Liver (tissue), 9 donors: ENCODE data around the gene SMC6. TPM values are rescaled to one million over a fixed set of nuclear protein-coding genes. Genes with fewer than 3 reads are reported as not detected.

Source experiments
- DNase-seq: peaks from one replicate; pipeline ENCODE4 v3.0.0-alpha.2; 2017; ENCODE audit warnings: low spot score
- H3K27ac ChIP-seq, 2 donors: one replicate each; pipeline ENCODE4 v1.7.0; 2013; ENCODE audit warnings: inconsistent platforms in 2 of 2, low read length in 2 of 2, control low read depth in 1 of 2, low read depth in 1 of 2, mild to moderate bottlenecking in 1 of 2
- H3K27me3 ChIP-seq, 4 donors: one replicate each; pipeline versions ENCODE4 v1.6.1 to v1.7.0; 2013; ENCODE audit warnings: low read length in 3 of 4, inconsistent platforms in 1 of 4, mild to moderate bottlenecking in 1 of 4, moderate library complexity in 1 of 4; ENCODE audit not compliant: control insufficient read depth in 4 of 4, insufficient read depth in 4 of 4
- H3K36me3 ChIP-seq, 4 donors: one replicate each; pipeline versions ENCODE4 v1.6.1 to v1.7.0; 2013; ENCODE audit warnings: low read length in 3 of 4, mild to moderate bottlenecking in 3 of 4, low read depth in 1 of 4, moderate library complexity in 1 of 4; ENCODE audit not compliant: control insufficient read depth in 4 of 4, insufficient read depth in 3 of 4
- H3K4me1 ChIP-seq, 4 donors: one replicate each; pipeline versions ENCODE4 v1.6.1 to v1.7.0; 2013; ENCODE audit warnings: low read length in 3 of 4, mild to moderate bottlenecking in 3 of 4, moderate library complexity in 1 of 4; ENCODE audit not compliant: control insufficient read depth in 4 of 4, insufficient read depth in 4 of 4
- H3K4me3 ChIP-seq, 3 donors: one replicate each; pipeline versions ENCODE4 v1.6.1 to v1.7.0; 2013; ENCODE audit warnings: low read length in 3 of 3, control low read depth in 1 of 3, low read depth in 1 of 3, mild to moderate bottlenecking in 1 of 3
- H3K9ac ChIP-seq, 2 donors: one replicate each; pipeline ENCODE4 v1.7.0; 2013; ENCODE audit warnings: low read length in 2 of 2, mild to moderate bottlenecking in 2 of 2, moderate library complexity in 2 of 2, control low read depth in 1 of 2, low read depth in 1 of 2
- H3K9me3 ChIP-seq, 4 donors: one replicate each; pipeline versions ENCODE4 v1.6.1 to v1.7.0; 2013; ENCODE audit warnings: low read length in 3 of 4; ENCODE audit not compliant: control insufficient read depth in 4 of 4
- EGR1 ChIP-seq, 2 donors: IDR thresholded peaks; 2 replicates each; pipeline ENCODE4 v1.6.1; 2016 to 2018; ENCODE audit warnings: antibody characterized with exemption in 2 of 2, low read depth in 2 of 2
- FOXA1 ChIP-seq: IDR thresholded peaks from 2 replicates; pipeline ENCODE4 v1.6.1; 2016; ENCODE audit warnings: antibody characterized with exemption
- FOXA2 ChIP-seq: IDR thresholded peaks from 2 replicates; pipeline ENCODE4 v1.6.1; 2016; ENCODE audit warnings: antibody characterized with exemption
- GABPA ChIP-seq, 2 donors: IDR thresholded peaks in 1 of 2; conservative IDR thresholded peaks in 1 of 2; 2 replicates each; pipeline ENCODE4 v1.6.1; 2016; ENCODE audit warnings: antibody characterized with exemption in 2 of 2, mild to moderate bottlenecking in 1 of 2, moderate library complexity in 1 of 2
- HNF4A ChIP-seq, 2 donors: conservative IDR thresholded peaks; 2 replicates each; pipeline ENCODE4 v1.6.1; 2016; ENCODE audit warnings: antibody characterized with exemption in 2 of 2, mild to moderate bottlenecking in 2 of 2
- JUND ChIP-seq, 2 donors: IDR thresholded peaks; 2 replicates each; pipeline ENCODE4 v1.6.1; 2016; ENCODE audit warnings: antibody characterized with exemption in 2 of 2
- MAX ChIP-seq: IDR thresholded peaks from 2 replicates; pipeline ENCODE4 v1.6.1; 2016; ENCODE audit warnings: antibody characterized with exemption
- NR2F2 ChIP-seq: IDR thresholded peaks from 2 replicates; pipeline ENCODE4 v1.6.1; 2016; ENCODE audit warnings: antibody characterized with exemption
- RAD21 ChIP-seq, 2 donors: IDR thresholded peaks; 2 replicates each; pipeline ENCODE4 v1.6.1; 2016; ENCODE audit warnings: antibody characterized with exemption in 2 of 2, mild to moderate bottlenecking in 2 of 2
- REST ChIP-seq: IDR thresholded peaks from 2 replicates; pipeline ENCODE4 v1.6.1; 2016; ENCODE audit warnings: antibody characterized with exemption, mild to moderate bottlenecking
- RXRA ChIP-seq, 2 donors: IDR thresholded peaks; 2 replicates each; pipeline ENCODE4 v1.6.1; 2017 to 2018; ENCODE audit warnings: antibody characterized with exemption in 2 of 2, mild to moderate bottlenecking in 1 of 2
- SP1 ChIP-seq: IDR thresholded peaks from 2 replicates; pipeline ENCODE4 v1.6.1; 2018; ENCODE audit warnings: antibody characterized with exemption, mild to moderate bottlenecking
- TAF1 ChIP-seq: conservative IDR thresholded peaks from 2 replicates; pipeline ENCODE4 v1.6.1; 2016; ENCODE audit warnings: antibody characterized with exemption, mild to moderate bottlenecking
- WGBS: extraction: QIAGEN DNeasy Blood & Tissue Kit; methylation state at CpG from one replicate; pipeline ENCODE4 v1.1.7; 2013; 5-methylcytosine and 5-hydroxymethylcytosine counted together
- polyA plus RNA-seq, 2 donors: library from polyadenylated mRNA; stranded (reverse) in 1 of 2; unstranded in 1 of 2; fragments of 200-250 nt in 1 of 2; fragments of >200 nt in 1 of 2; fragmentation: Nextera tagmentation in 1 of 2; extraction: Ambion mirVana in 1 of 2; gene quantifications; one replicate each; pipeline versions ENCODE4 v1.2.1 to v1.2.3, GENCODE V29; 2013 to 2015
- total RNA-seq, 2 donors: library from RNA; depleted of rRNA; stranded (reverse); fragments of >200 nt; gene quantifications; one replicate each; pipeline ENCODE4 v1.2.3, GENCODE V29; 2014
- TF ChIP-seq, protein P1 (sequence below): IDR thresholded peaks from 2 replicates; pipeline ENCODE4 v1.6.1; 2016; ENCODE audit warnings: antibody characterized with exemption
- TF ChIP-seq, protein P2 (sequence below): IDR thresholded peaks from 2 replicates; pipeline ENCODE4 v1.6.1; 2016; ENCODE audit warnings: antibody characterized with exemption
- donor health status: healthy.
- donor health status: healthy.
- donor health status: healthy.
- donor health status: healthy.
- donor health status: healthy.

Gene SMC6
- total and polyA plus RNA-seq, 4 donors: 2.6 to 22.3 (median 11.0) TPM

DNA sequence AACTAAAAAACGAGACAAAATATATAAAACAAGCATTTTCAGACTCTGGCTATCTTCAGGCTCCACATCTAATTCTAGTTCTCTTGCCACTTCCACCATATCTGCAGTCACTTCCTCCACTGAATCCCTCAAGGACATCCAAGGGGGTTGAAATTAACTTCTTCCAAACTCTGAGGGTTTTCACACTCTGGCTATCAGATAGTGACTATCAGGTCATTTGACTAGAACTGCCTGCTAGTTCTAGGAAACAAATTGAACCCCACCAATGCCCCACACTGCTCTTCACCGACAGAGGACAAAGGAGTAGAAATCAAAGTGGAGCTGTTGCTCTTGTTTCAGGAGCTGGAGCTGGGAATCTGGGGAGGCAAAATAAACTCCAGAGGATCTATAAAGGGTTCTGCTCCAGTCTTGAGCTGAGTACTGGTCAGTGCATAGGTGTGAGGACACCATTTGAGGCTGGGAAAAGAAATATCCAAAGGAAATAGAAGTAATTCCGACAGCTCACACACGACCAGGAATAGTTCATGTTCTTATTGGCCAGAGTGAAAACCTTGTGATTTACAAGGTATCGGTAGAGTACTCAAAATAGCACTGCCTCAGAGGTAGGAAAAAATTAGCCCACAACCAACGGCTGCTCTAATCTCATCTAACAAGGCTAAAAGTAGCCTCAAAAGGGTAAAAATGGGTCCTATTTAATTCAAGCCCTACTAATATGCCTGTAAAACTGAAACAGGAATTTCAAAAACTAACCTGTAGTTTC lies 71.3 kb downstream of the SMC6 start:
- Histone ChIP-seq H3K9ac (no peak overlapping the region), H3K36me3 (peaks cover 0 to 23% (median 11%) of the 10 kb centered on the region in 4 donors)

GRCh38 chr2:17680119-17680518 lies 73.5 kb downstream of the SMC6 start:
- no peaks in the 10 kb centered on the region for H3K27me3 ChIP-seq
- TF ChIP-seq HNF4A (conservative IDR thresholded peaks at IDR 0.05) (no peak), NR2F2 (no peak), REST (no peak), EGR1 (IDR thresholded peaks at IDR 0.05; ENCODE audit: low read depth in 2 of 2) (no peak), JUND (IDR thresholded peaks at IDR 0.05) (no peak), GABPA (IDR thresholded peaks at IDR 0.05 in 1 of 2, conservative IDR thresholded peaks at IDR 0.05 in 1 of 2) (no peak), MAX (no peak), TAF1 (no peak), FOXA1 (no peak), RAD21 (IDR thresholded peaks at IDR 0.05) (no peak), FOXA2 (no peak), SP1 (no peak)
- TF ChIP-seq, protein P1, sequence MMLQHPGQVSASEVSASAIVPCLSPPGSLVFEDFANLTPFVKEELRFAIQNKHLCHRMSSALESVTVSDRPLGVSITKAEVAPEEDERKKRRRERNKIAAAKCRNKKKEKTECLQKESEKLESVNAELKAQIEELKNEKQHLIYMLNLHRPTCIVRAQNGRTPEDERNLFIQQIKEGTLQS: no peak
- H3K9ac ChIP-seq: no peak overlapping the region
- peaks cover 0 to 26% (median 16%) of the 10 kb centered on the region in 4 donors for H3K36me3 ChIP-seq
- 96% methylated on average over 3 of the region's 3 CpGs for WGBS
- DNase-seq: no peak
- H3K27ac ChIP-seq: no peak overlapping the region
- H3K9me3 ChIP-seq: no peaks in the 10 kb centered on the region
- H3K4me3 ChIP-seq: no peak overlapping the region
- no peaks in the 10 kb centered on the region for H3K4me1 ChIP-seq

More for the DNA sequence above, 71.3 kb downstream of the SMC6 start:
- WGBS: 93% methylated on average over 6 of the region's 6 CpGs
- no peak overlapping the region for H3K4me3 ChIP-seq
- H3K27ac ChIP-seq: no peak overlapping the region
- no peak for TF ChIP-seq RAD21 (IDR thresholded peaks at IDR 0.05)
- H3K4me1 ChIP-seq: no peaks in the 10 kb centered on the region
- H3K9me3 ChIP-seq: no peaks in the 10 kb centered on the region
- H3K27me3 ChIP-seq: no peaks in the 10 kb centered on the region
- DNase-seq: no peak

GRCh38 chr2:17674817-17675216 lies 78.8 kb downstream of the SMC6 start:
- no peak overlapping the region for H3K4me3 ChIP-seq
- no peak overlapping the region for H3K9ac ChIP-seq
- H3K4me1 ChIP-seq: no peaks in the 10 kb centered on the region
- H3K36me3 ChIP-seq: peaks cover 0 to 21% (median 14%) of the 10 kb centered on the region in 4 donors
- TF ChIP-seq, protein P2, sequence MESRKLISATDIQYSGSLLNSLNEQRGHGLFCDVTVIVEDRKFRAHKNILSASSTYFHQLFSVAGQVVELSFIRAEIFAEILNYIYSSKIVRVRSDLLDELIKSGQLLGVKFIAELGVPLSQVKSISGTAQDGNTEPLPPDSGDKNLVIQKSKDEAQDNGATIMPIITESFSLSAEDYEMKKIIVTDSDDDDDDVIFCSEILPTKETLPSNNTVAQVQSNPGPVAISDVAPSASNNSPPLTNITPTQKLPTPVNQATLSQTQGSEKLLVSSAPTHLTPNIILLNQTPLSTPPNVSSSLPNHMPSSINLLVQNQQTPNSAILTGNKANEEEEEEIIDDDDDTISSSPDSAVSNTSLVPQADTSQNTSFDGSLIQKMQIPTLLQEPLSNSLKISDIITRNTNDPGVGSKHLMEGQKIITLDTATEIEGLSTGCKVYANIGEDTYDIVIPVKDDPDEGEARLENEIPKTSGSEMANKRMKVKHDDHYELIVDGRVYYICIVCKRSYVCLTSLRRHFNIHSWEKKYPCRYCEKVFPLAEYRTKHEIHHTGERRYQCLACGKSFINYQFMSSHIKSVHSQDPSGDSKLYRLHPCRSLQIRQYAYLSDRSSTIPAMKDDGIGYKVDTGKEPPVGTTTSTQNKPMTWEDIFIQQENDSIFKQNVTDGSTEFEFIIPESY: no peak
- TF ChIP-seq MAX (no peak), EGR1 (IDR thresholded peaks at IDR 0.05; ENCODE audit: low read depth in 2 of 2) (no peak), TAF1 (no peak), JUND (IDR thresholded peaks at IDR 0.05) (no peak), FOXA1 (no peak), RXRA (IDR thresholded peaks at IDR 0.05) (no peak), NR2F2 (no peak), HNF4A (conservative IDR thresholded peaks at IDR 0.05) (no peak)
- H3K27me3 ChIP-seq: no peaks in the 10 kb centered on the region
- H3K27ac ChIP-seq: no peak overlapping the region
- H3K9me3 ChIP-seq: no peaks in the 10 kb centered on the region
- DNase-seq: no peak
